Measurements from ENCODE around the gene TMEM185B. TPM values are rescaled to one million over a fixed set of nuclear protein-coding genes. Genes with fewer than 3 reads are reported as not detected.
A peak's percentile ranks its signal among the peaks of the same experiment; 100 is the strongest.

The TMEM185B gene
- polyA plus RNA-seq, 1 of the 3 experiments (the other 2 are of a cell fraction) = 36.0 TPM

DNA sequence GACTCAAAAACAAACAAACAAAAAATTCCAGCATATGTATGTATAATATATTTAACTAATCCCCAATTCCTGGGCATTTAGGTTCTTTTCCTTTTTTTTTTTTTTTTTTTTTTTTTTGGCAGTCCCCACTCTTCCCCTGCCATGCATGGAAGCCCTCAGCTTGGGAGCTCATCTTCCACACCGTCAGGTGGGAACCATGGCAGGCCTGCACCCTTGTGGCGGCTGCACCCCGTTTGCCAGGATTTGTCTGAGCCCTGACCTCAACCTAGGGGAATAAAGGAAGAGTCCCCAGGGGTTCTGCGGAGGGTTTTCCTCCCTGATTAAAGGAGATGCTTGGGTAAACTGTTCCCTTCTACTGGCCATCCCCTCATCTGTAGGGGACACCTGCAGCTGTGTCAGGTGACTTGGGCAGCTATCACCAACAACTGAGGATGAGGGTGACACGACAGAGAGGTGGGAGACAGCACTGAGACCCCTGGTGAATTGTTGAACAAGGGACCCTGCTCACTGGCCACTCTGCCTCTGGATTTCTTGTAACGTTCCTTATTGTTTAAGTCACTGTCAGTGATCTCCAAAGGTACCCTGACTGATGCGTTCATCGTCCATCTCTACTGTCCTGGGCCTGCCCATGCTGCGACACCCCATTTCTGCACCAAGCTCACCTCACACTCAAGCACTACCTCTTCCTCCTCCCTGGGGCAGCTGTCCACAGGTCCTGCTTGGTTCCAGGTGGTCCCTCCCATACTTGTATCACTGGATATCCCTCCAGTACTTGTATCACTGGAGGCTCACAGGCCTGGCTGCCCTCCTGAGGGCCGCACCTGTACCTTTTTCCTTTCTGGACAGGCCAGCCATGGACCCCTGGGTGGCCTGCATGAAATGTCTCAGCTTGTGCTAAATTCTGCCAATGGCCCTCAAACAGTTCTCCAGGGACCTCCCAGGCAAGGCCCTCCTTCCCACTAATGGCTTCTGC, 14.5 kb downstream of the TMEM185B start (continued):
- TF ChIP-seq CHD2 (IDR thresholded peaks at IDR 0.05; ENCODE audit: low read length, partially characterized antibody) (no peak), EP300 (IDR thresholded peaks at IDR 0.05; ENCODE audit: borderline replicate concordance in 1 of 2, low read depth in 1 of 2, low read length in 1 of 2) (no peak), GABPA (IDR thresholded peaks at IDR 0.05; ENCODE audit: low read depth) (no peak)

DNA sequence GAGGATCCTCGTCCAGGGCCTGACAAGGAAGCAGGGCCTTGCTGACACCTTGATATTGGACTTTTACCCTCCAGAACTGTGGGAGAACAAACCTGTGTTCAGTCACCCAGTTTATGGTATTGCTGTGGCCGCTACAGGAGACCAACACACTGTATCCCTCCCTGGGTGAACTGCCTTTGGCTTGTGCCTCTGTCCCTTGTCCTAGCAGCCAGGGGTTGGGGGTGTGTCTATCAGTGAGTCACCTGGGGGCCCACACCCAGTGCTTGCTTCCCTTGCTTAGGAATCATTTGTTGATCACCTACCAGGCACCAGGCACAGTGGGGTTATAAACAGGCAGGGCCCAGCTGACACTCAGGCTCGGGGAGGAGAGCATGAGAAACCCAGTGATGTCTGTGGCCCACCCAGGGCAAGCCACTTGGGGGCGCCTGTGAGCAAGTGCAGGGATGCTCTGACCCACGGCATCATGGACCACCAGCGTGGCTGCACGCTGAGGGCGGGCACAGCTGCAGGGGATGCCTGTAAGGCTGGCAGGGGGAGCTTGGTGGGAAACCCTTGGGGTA, 17.1 kb downstream of the TMEM185B start:
- no peaks in the 10 kb centered on the region for H3K4me1 ChIP-seq (ENCODE audit: control insufficient read depth in 1 of 2, insufficient read depth in 2 of 2, low read depth in 1 of 2, low read length in 1 of 2)
- DNase-seq = peak; percentile 55
- no peaks in the 10 kb centered on the region for H3K9me2 ChIP-seq
- no peak overlapping the region for H3K9ac ChIP-seq
- H3K4me3 ChIP-seq (ENCODE audit: low read depth in 2 of 2, low read length in 1 of 2) = no peak overlapping the region
- no peaks in the 10 kb centered on the region for H3K9me3 ChIP-seq
- no peaks in the 10 kb centered on the region for H4K20me1 ChIP-seq (ENCODE audit: insufficient read depth)
- H3F3A ChIP-seq (replicated peaks; ENCODE audit: insufficient read depth) = no peaks in the 10 kb centered on the region
- H2AFZ ChIP-seq (ENCODE audit: low read depth) = no peak overlapping the region
- POLR2A ChIA-PET = no interaction called here
- WGBS (ENCODE audit: low lambda C conversion rate) = 80% methylated on average over 8 of the region's 8 CpGs
- TF ChIP-seq CHD2 (IDR thresholded peaks at IDR 0.05; ENCODE audit: low read length, partially characterized antibody) (no peak), RAD21 (IDR thresholded peaks at IDR 0.05; ENCODE audit: low read length) (peak; percentile 24; the same call in 1 of the 2 replicates), MEF2A (IDR thresholded peaks at IDR 0.05; ENCODE audit: borderline replicate concordance, low read depth) (no peak), NRF1 (IDR thresholded peaks at IDR 0.05; ENCODE audit: low read depth, low read length) (no peak)
- TF ChIP-seq, protein P1, sequence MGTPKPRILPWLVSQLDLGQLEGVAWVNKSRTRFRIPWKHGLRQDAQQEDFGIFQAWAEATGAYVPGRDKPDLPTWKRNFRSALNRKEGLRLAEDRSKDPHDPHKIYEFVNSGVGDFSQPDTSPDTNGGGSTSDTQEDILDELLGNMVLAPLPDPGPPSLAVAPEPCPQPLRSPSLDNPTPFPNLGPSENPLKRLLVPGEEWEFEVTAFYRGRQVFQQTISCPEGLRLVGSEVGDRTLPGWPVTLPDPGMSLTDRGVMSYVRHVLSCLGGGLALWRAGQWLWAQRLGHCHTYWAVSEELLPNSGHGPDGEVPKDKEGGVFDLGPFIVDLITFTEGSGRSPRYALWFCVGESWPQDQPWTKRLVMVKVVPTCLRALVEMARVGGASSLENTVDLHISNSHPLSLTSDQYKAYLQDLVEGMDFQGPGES (IDR thresholded peaks at IDR 0.05; ENCODE audit: low read depth, low read length) = no peak
- TF ChIP-seq, protein P2, sequence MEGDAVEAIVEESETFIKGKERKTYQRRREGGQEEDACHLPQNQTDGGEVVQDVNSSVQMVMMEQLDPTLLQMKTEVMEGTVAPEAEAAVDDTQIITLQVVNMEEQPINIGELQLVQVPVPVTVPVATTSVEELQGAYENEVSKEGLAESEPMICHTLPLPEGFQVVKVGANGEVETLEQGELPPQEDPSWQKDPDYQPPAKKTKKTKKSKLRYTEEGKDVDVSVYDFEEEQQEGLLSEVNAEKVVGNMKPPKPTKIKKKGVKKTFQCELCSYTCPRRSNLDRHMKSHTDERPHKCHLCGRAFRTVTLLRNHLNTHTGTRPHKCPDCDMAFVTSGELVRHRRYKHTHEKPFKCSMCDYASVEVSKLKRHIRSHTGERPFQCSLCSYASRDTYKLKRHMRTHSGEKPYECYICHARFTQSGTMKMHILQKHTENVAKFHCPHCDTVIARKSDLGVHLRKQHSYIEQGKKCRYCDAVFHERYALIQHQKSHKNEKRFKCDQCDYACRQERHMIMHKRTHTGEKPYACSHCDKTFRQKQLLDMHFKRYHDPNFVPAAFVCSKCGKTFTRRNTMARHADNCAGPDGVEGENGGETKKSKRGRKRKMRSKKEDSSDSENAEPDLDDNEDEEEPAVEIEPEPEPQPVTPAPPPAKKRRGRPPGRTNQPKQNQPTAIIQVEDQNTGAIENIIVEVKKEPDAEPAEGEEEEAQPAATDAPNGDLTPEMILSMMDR (IDR thresholded peaks at IDR 0.05) = peak; percentile 43; the same call in 1 of the 2 replicates
- TF ChIP-seq, protein P3, sequence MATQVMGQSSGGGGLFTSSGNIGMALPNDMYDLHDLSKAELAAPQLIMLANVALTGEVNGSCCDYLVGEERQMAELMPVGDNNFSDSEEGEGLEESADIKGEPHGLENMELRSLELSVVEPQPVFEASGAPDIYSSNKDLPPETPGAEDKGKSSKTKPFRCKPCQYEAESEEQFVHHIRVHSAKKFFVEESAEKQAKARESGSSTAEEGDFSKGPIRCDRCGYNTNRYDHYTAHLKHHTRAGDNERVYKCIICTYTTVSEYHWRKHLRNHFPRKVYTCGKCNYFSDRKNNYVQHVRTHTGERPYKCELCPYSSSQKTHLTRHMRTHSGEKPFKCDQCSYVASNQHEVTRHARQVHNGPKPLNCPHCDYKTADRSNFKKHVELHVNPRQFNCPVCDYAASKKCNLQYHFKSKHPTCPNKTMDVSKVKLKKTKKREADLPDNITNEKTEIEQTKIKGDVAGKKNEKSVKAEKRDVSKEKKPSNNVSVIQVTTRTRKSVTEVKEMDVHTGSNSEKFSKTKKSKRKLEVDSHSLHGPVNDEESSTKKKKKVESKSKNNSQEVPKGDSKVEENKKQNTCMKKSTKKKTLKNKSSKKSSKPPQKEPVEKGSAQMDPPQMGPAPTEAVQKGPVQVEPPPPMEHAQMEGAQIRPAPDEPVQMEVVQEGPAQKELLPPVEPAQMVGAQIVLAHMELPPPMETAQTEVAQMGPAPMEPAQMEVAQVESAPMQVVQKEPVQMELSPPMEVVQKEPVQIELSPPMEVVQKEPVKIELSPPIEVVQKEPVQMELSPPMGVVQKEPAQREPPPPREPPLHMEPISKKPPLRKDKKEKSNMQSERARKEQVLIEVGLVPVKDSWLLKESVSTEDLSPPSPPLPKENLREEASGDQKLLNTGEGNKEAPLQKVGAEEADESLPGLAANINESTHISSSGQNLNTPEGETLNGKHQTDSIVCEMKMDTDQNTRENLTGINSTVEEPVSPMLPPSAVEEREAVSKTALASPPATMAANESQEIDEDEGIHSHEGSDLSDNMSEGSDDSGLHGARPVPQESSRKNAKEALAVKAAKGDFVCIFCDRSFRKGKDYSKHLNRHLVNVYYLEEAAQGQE (IDR thresholded peaks at IDR 0.05; ENCODE audit: low read depth, low read length) = no peak
- H3K36me3 ChIP-seq (replicated peaks in 1 of 2; ENCODE audit: control insufficient read depth in 1 of 2, insufficient read depth in 2 of 2, low read length in 1 of 2) = no peaks in the 10 kb centered on the region
- no peak overlapping the region for H3K27ac ChIP-seq (ENCODE audit: low read depth in 2 of 2, low read length in 1 of 2)
- no peaks in the 10 kb centered on the region for H3K79me2 ChIP-seq (ENCODE audit: insufficient read depth)
- no peaks in the 10 kb centered on the region for H3K27me3 ChIP-seq (ENCODE audit: insufficient read depth)
- H3K4me2 ChIP-seq = no peak overlapping the region
- CTCF ChIA-PET = interaction anchor here (1.4 to 1.5 kb wide), 2 partner anchors 10 to 107 kb away, joined by 3 to 7 read pairs; no protein-coding TSS in a partner anchor
